Fibroblast of the aortic adventitia (primary cell): Measurements from ENCODE around the gene P3R3URF. TPM values are rescaled to one million over a fixed set of nuclear protein-coding genes. Genes with fewer than 3 reads are reported as not detected.
A peak's percentile ranks its signal among the peaks of the same experiment; 100 is the strongest.

Experiments
- DNase-seq: peaks from one replicate; pipeline ENCODE4 v3.0.0-alpha.2; 2010; ENCODE audit warnings: low read depth
- H3K4me3 ChIP-seq: 2 replicates; pipeline ENCODE4 v1.5.1; 2011; ENCODE audit warnings: low read depth, mild to moderate bottlenecking, control low read depth, low read length, moderate library complexity
- CTCF ChIP-seq: IDR thresholded peaks from 2 replicates; pipeline ENCODE4 v1.5.1; 2011; ENCODE audit warnings: mild to moderate bottlenecking, low read length, control low read depth, inconsistent platforms; ENCODE audit not compliant: insufficient read depth
- total RNA-seq: library from RNA; depleted of rRNA; stranded (reverse); fragments of >200 nt; gene quantifications from 2 replicates; pipeline ENCODE4 v1.2.3, GENCODE V29; 2012; ENCODE audit warnings: low replicate concordance

Gene P3R3URF
- total RNA-seq, 1 donor: not detected

- H3K4me3 ChIP-seq: peak overlapping the region; percentile 80
- no peak for TF ChIP-seq CTCF
- DNase-seq: no peak
Observed at GRCh38 chr1:46133781-46134350, 42.4 kb downstream of the P3R3URF start.

- H3K4me3 ChIP-seq: peak overlapping the region; percentile 80
- no peak for TF ChIP-seq CTCF
Observed at GRCh38 chr1:46133181-46133658, 43.1 kb downstream of the P3R3URF start.

GRCh38 chr1:46132529-46133180, 43.6 kb downstream of the P3R3URF start, which contains the start of gene PIK3R3:
Gene PIK3R3, minus strand, starts transcription at chr1:46132629. Its CDS starts 677 bp downstream, at chr1:46131952.
- no peak for TF ChIP-seq CTCF
- H3K4me3 ChIP-seq: peak within 1 kb of the TSS; percentile 80

More at GRCh38 chr1:46133181-46133658, 43.1 kb downstream of the P3R3URF start:
- DNase-seq: no peak

GRCh38 chr1:46131712-46132528, 44.4 kb downstream of the P3R3URF start:
- peak; percentile 35 for DNase-seq
- H3K4me3 ChIP-seq: peak overlapping the region; percentile 75
- no peak for TF ChIP-seq CTCF

More at GRCh38 chr1:46132529-46133180, 43.6 kb downstream of the P3R3URF start, which contains the start of gene PIK3R3:
- DNase-seq: peak; percentile 99

- no peak for TF ChIP-seq CTCF
- peak; percentile 36 for DNase-seq
Observed at GRCh38 chr1:46131093-46131492, 45.2 kb downstream of the P3R3URF start.

GRCh38 chr1:46130606-46131005, 45.7 kb downstream of the P3R3URF start:
- DNase-seq: no peak
- peak overlapping the region; percentile 75 for H3K4me3 ChIP-seq
- TF ChIP-seq CTCF: no peak

More at GRCh38 chr1:46131093-46131492, 45.2 kb downstream of the P3R3URF start:
- H3K4me3 ChIP-seq: peak overlapping the region; percentile 75
